Fibroblast of lung (primary cell): ENCODE measurements around the gene CPTP. TPM values are rescaled to one million over a fixed set of nuclear protein-coding genes. Genes with fewer than 3 reads are reported as not detected.
A peak's percentile ranks its signal among the peaks of the same experiment; 100 is the strongest.

Source experiments
- DNase-seq, 2 donors: peaks; one replicate each; pipeline versions ENCODE4 v3.0.0 to v3.0.0-alpha.2; 2010; ENCODE audit warnings: low read depth in 2 of 2
- H2AFZ ChIP-seq: 2 replicates; pipeline ENCODE4 v1.5.1; 2012; ENCODE audit warnings: low read length, control low read depth, inconsistent platforms
- H3K27ac ChIP-seq: 2 replicates; pipeline ENCODE4 v1.5.1; 2011; ENCODE audit warnings: low read length, control low read depth; ENCODE audit not compliant: insufficient read depth
- H3K27me3 ChIP-seq: 2 replicates; pipeline ENCODE4 v1.5.1; 2011; ENCODE audit warnings: mild to moderate bottlenecking, low read length; ENCODE audit not compliant: control insufficient read depth, insufficient read depth
- H3K36me3 ChIP-seq: 2 replicates; pipeline ENCODE4 v1.5.1; 2011; ENCODE audit warnings: low read length; ENCODE audit not compliant: control insufficient read depth, insufficient read depth
- H3K4me1 ChIP-seq: 2 replicates; pipeline ENCODE4 v1.5.1; 2011; ENCODE audit warnings: low read length; ENCODE audit not compliant: control insufficient read depth, insufficient read depth; ENCODE audit errors: extremely low read depth
- H3K4me2 ChIP-seq: 2 replicates; pipeline ENCODE4 v1.5.1; 2011; ENCODE audit warnings: low read length, control low read depth; ENCODE audit not compliant: insufficient read depth; ENCODE audit errors: extremely low read depth
- H3K4me3 ChIP-seq, 4 experiments: fragments of 200-600 bp in 1 of 4; sonication (generic) in 1 of 4; replicated peaks in 1 of 4; 2 replicates each; pipeline ENCODE4 v1.5.1; 2011 to 2016; ENCODE audit warnings: low read length in 4 of 4, low read depth in 3 of 4, mild to moderate bottlenecking in 3 of 4, control low read depth in 2 of 4, inconsistent platforms in 1 of 4, mixed read lengths in 1 of 4; ENCODE audit not compliant: insufficient read depth in 1 of 4; ENCODE audit errors: control extremely low read depth in 1 of 4
- H3K79me2 ChIP-seq: 2 replicates; pipeline ENCODE4 v1.5.1; 2012; ENCODE audit warnings: mild to moderate bottlenecking, low read length, inconsistent platforms; ENCODE audit not compliant: control insufficient read depth, insufficient read depth
- H3K9ac ChIP-seq: 2 replicates; pipeline ENCODE4 v1.5.1; 2011; ENCODE audit warnings: mild to moderate bottlenecking, low read length, control low read depth; ENCODE audit not compliant: insufficient read depth
- H3K9me3 ChIP-seq: 2 replicates; pipeline ENCODE4 v1.5.1; 2012; ENCODE audit warnings: low read depth, low read length; ENCODE audit not compliant: control insufficient read depth, insufficient read depth
- H4K20me1 ChIP-seq: 2 replicates; pipeline ENCODE4 v1.5.1; 2011; ENCODE audit warnings: low read length; ENCODE audit not compliant: control insufficient read depth, insufficient read depth; ENCODE audit errors: extremely low read depth
- CTCF ChIP-seq, 2 donors: IDR thresholded peaks in 1 of 2; conservative IDR thresholded peaks in 1 of 2; 1 replicate in 1 of 2; 2 replicates in 1 of 2; pipeline ENCODE4 v1.5.1; 2011 to 2012; ENCODE audit warnings: low read length in 2 of 2, control low read depth in 1 of 2, inconsistent platforms in 1 of 2, low read depth in 1 of 2, mild to moderate bottlenecking in 1 of 2
- EZH2 ChIP-seq: IDR thresholded peaks from 2 replicates; pipeline ENCODE4 v1.5.1; 2012; ENCODE audit warnings: low read length, control low read depth, mild to moderate bottlenecking; ENCODE audit errors: missing control alignments
- polyA plus RNA-seq, 2 donors: library from polyadenylated mRNA; depleted of rRNA in 1 of 2; stranded (reverse) in 1 of 2; unstranded in 1 of 2; fragments of >200 nt; gene quantifications; 2 replicates each; pipeline ENCODE4 v1.2.1, GENCODE V29; 2011 to 2012; ENCODE audit warnings: missing spikeins in 1 of 2
- total RNA-seq: library from RNA; depleted of rRNA; stranded (reverse); fragments of >200 nt; gene quantifications from 2 replicates; pipeline ENCODE4 v1.2.1, GENCODE V29; 2014

Gene CPTP
- total and polyA plus RNA-seq, 2 donors (not counting 1 experiment from before 2014, with no cell fraction given), result 6.0 to 10.1 TPM

- H3K79me2 ChIP-seq, result no peaks in the 10 kb centered on the region
- no peak for TF ChIP-seq EZH2
- TF ChIP-seq CTCF (conservative IDR thresholded peaks at IDR 0.05 in 1 of 2, IDR thresholded peaks at IDR 0.05 in 1 of 2; ENCODE audit: low read depth in 1 of 2, low read length in 2 of 2), result no peak
- H3K4me1 ChIP-seq, result peaks cover 2% of the 10 kb centered on the region
- no peak overlapping the region for H3K4me3 ChIP-seq
- H3K9ac ChIP-seq, result no peak overlapping the region
- no peak overlapping the region for H3K4me2 ChIP-seq
- DNase-seq, result peak in 1 of 2 donors; percentile 69
- H2AFZ ChIP-seq, result no peak overlapping the region
- H3K27me3 ChIP-seq, result no peaks in the 10 kb centered on the region
- no peak overlapping the region for H3K27ac ChIP-seq
- no peaks in the 10 kb centered on the region for H3K9me3 ChIP-seq
- no peaks in the 10 kb centered on the region for H4K20me1 ChIP-seq
- no peaks in the 10 kb centered on the region for H3K36me3 ChIP-seq
Measured at GRCh38 chr1:1281533-1282321, 42.9 kb upstream of the CPTP start.

- Histone ChIP-seq H3K4me3 (no peak overlapping the region), H3K4me2 (no peak overlapping the region), H3K4me1 (peaks cover 2% of the 10 kb centered on the region), H3K79me2 (no peaks in the 10 kb centered on the region), H3K36me3 (no peaks in the 10 kb centered on the region), H3K27ac (no peak overlapping the region), H3K27me3 (no peaks in the 10 kb centered on the region), H3K9ac (no peak overlapping the region), H4K20me1 (no peaks in the 10 kb centered on the region), H2AFZ (no peak overlapping the region), H3K9me3 (no peaks in the 10 kb centered on the region)
- no peak for TF ChIP-seq CTCF (conservative IDR thresholded peaks at IDR 0.05 in 1 of 2, IDR thresholded peaks at IDR 0.05 in 1 of 2; ENCODE audit: low read depth in 1 of 2, low read length in 2 of 2)
- TF ChIP-seq EZH2, result no peak
- peak in 1 of 2 donors; percentile 77 for DNase-seq
Measured at GRCh38 chr1:1282998-1283397, 41.6 kb upstream of the CPTP start.

- Histone ChIP-seq H3K36me3 (no peaks in the 10 kb centered on the region), H2AFZ (no peak overlapping the region), H3K4me2 (no peak overlapping the region), H3K27ac (no peak overlapping the region), H3K9me3 (no peaks in the 10 kb centered on the region), H4K20me1 (no peaks in the 10 kb centered on the region), H3K4me1 (peaks cover 2% of the 10 kb centered on the region), H3K9ac (no peak overlapping the region), H3K27me3 (no peaks in the 10 kb centered on the region), H3K4me3 (no peak overlapping the region), H3K79me2 (no peaks in the 10 kb centered on the region)
- no peak for TF ChIP-seq EZH2
- TF ChIP-seq CTCF (conservative IDR thresholded peaks at IDR 0.05 in 1 of 2, IDR thresholded peaks at IDR 0.05 in 1 of 2; ENCODE audit: low read depth in 1 of 2, low read length in 2 of 2), result no peak
- no peak for DNase-seq
Measured at GRCh38 chr1:1283821-1284220, 40.8 kb upstream of the CPTP start.
